Lung (tissue), 12 donors: ENCODE results near the gene IGDCC3. TPM values are rescaled to one million over a fixed set of nuclear protein-coding genes. Genes with fewer than 3 reads are reported as not detected.

Source experiments
- ATAC-seq: fragments of 200-7000 bp; cut with Tn5 transposase; one replicate; pipeline ENCODE4 v1.9.1; 2020; ENCODE audit warnings: moderate number of reproducible peaks; ENCODE audit not compliant: insufficient read depth, low FRiP score
- DNase-seq, 3 donors: peaks; one replicate each; pipeline ENCODE4 v3.0.0-alpha.2; 2013 to 2017
- H3K27ac ChIP-seq, 2 donors: one replicate each; pipeline ENCODE4 v1.5.1; 2013; ENCODE audit warnings: mild to moderate bottlenecking in 2 of 2, moderate library complexity in 2 of 2, control low read depth in 1 of 2, inconsistent platforms in 1 of 2, low read depth in 1 of 2, low read length in 1 of 2
- H3K27me3 ChIP-seq, 3 donors: one replicate each; pipeline ENCODE4 v1.5.1; 2013; ENCODE audit warnings: low read length in 2 of 3; ENCODE audit not compliant: control insufficient read depth in 3 of 3, insufficient read depth in 3 of 3
- H3K36me3 ChIP-seq, 4 donors: one replicate each; pipeline ENCODE4 v1.5.1; 2013; ENCODE audit warnings: low read length in 4 of 4, mild to moderate bottlenecking in 1 of 4, moderate library complexity in 1 of 4; ENCODE audit not compliant: control insufficient read depth in 4 of 4, insufficient read depth in 4 of 4
- H3K4me1 ChIP-seq, 5 donors: one replicate each; pipeline ENCODE4 v1.5.1; 2013; ENCODE audit warnings: low read length in 5 of 5, mild to moderate bottlenecking in 2 of 5, moderate library complexity in 1 of 5; ENCODE audit not compliant: control insufficient read depth in 5 of 5, insufficient read depth in 5 of 5
- H3K4me3 ChIP-seq: one replicate; pipeline ENCODE4 v1.5.1; 2013; ENCODE audit warnings: mild to moderate bottlenecking, control low read depth, moderate library complexity
- H3K9ac ChIP-seq, 2 donors: one replicate each; pipeline ENCODE4 v1.5.1; 2013; ENCODE audit warnings: low read length in 2 of 2, control low read depth in 1 of 2; ENCODE audit not compliant: insufficient read depth in 1 of 2
- H3K9me3 ChIP-seq, 4 donors: one replicate each; pipeline ENCODE4 v1.5.1; 2013; ENCODE audit warnings: low read length in 3 of 4, mild to moderate bottlenecking in 1 of 4, moderate library complexity in 1 of 4; ENCODE audit not compliant: control insufficient read depth in 4 of 4, insufficient read depth in 3 of 4
- CTCF ChIP-seq: IDR thresholded peaks from 2 replicates; pipeline ENCODE4 v1.5.1; 2012; ENCODE audit warnings: mild to moderate bottlenecking; ENCODE audit errors: control extremely low read depth, extremely low read depth
- WGBS, 2 donors: extraction: QIAGEN DNeasy Blood & Tissue Kit; methylation state at CpG; one replicate each; pipeline ENCODE4 v1.1.7; 2013; 5-methylcytosine and 5-hydroxymethylcytosine counted together
- polyA plus RNA-seq, 2 donors: library from polyadenylated mRNA; stranded (reverse); fragments of 200-250 nt; gene quantifications; one replicate each; pipeline ENCODE4 v1.2.1, GENCODE V29; 2013
- total RNA-seq, 2 donors: library from RNA; depleted of rRNA in 1 of 2; stranded (reverse); fragments of >200 nt in 1 of 2; gene quantifications; one replicate each; pipeline ENCODE4 v1.2.1, GENCODE V29; 2014 to 2021
- donor health status: control.
- donor health status: control.
- donor health status: Bipolar disorder and iron deficiency.
- donor health status: healthy.
- donor health status: DM: yes; HTN: yes; CAD: no.

The IGDCC3 gene
- total and polyA plus RNA-seq, 4 donors: 0.09 to 1.3 TPM; not detected in 2

- TF ChIP-seq CTCF: no peak
- no peaks in the 10 kb centered on the region for H3K9me3 ChIP-seq
- peaks cover 0 to 1% (median under 1%) of the 10 kb centered on the region in 5 donors for H3K4me1 ChIP-seq
- no peak overlapping the region for H3K4me3 ChIP-seq
- DNase-seq (no peak), ATAC-seq (no peak)
- H3K36me3 ChIP-seq: peaks cover 0 to 51% (median 7%) of the 10 kb centered on the region in 4 donors
- no peak overlapping the region for H3K9ac ChIP-seq
- peaks cover 0 to 7% (median 1%) of the 10 kb centered on the region in 3 donors for H3K27me3 ChIP-seq
- H3K27ac ChIP-seq: no peak overlapping the region
- 87 to 91% methylated on average over 1 of the region's 1 CpG for WGBS, 2 donors
These were observed 12.6 kb upstream of the IGDCC3 start for GRCh38 chr15:65390447-65390846.

- Histone ChIP-seq H3K9me3 (no peaks in the 10 kb centered on the region), H3K36me3 (peaks cover 0 to 46% (median 9%) of the 10 kb centered on the region in 4 donors), H3K4me3 (no peak overlapping the region), H3K9ac (no peak overlapping the region), H3K27ac (no peak overlapping the region), H3K27me3 (no peaks in the 10 kb centered on the region), H3K4me1 (peaks cover 0 to 10% (median 7%) of the 10 kb centered on the region in 5 donors)
- 83 to 87% methylated on average over 10 of the region's 10 CpGs for WGBS, 2 donors
- DNase-seq (no peak), ATAC-seq (no peak)
- no peak for TF ChIP-seq CTCF
These were observed 11.4 kb upstream of the IGDCC3 start for GRCh38 chr15:65389226-65389625.

DNA sequence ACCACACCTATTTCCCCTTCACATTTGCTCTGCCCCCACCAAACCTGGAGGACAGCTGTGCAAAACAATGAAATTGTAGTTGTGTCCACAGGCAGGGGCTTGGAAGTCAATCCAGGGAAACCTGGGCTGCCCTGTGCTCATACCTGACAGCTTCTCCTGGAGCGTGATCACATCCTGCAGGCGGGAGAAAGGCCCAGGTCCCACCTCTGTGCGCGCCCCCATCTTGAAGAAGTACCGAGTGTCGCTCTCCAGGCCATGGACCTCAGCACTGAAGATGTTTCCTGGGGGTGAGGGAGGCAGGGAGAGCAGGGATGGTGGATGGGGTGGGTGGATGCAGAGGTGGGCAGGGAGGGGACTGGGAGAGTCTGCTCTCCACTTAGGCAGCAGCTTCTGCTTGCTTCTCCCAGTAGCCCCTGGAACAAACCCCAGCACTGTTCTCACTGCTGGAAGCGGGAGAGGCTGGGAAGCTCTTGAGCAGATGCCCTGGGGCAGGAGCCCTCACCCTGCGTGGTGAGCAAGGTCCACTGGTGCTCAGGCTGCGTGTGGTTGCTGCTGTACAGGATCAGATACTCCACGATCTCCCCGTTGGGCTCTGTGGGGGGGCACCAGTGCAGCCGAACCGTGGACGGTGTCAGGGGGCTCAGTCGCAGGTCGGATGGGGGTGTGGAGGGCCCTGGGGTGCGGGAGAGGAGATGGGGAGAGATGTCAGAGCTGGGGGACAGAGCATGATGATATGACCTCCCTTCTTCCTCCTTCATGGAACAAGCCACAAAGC is 10.7 kb upstream of the IGDCC3 start:
- DNase-seq: no peak
- no peak for TF ChIP-seq CTCF
- Histone ChIP-seq H3K27me3 (no peaks in the 10 kb centered on the region), H3K36me3 (peaks cover 0 to 43% (median 9%) of the 10 kb centered on the region in 4 donors), H3K27ac (no peak overlapping the region), H3K9me3 (no peaks in the 10 kb centered on the region), H3K9ac (no peak overlapping the region), H3K4me1 (peaks cover 0 to 10% (median 7%) of the 10 kb centered on the region in 5 donors), H3K4me3 (no peak overlapping the region)
- no peak for ATAC-seq
- WGBS, 2 donors: 86 to 88% methylated on average over 17 of the region's 17 CpGs
